WTC11 (cell line): ENCODE data around the gene ACAA1. TPM values are rescaled to one million over a fixed set of nuclear protein-coding genes. Genes with fewer than 3 reads are reported as not detected.

Experiments used
- ATAC-seq: fragments of 200-7000 bp; cut with Tn5 transposase; 2 replicates; pipeline ENCODE4 v1.10.0; 2021; ENCODE audit warnings: mild to moderate bottlenecking, moderate library complexity
- CTCF ChIA-PET: fragments of 300-600 bp; sonication (Branson Sonifier 250); formaldehyde crosslinking; loops from one replicate; lab custom pipeline; 2021; ENCODE audit warnings: antibody characterized with exemption; lab: Charles Lee
- POLR2A ChIA-PET: fragments of 350-600 bp; sonication (Branson Sonifier 250); formaldehyde crosslinking; loops from one replicate; lab custom pipeline; 2021; ENCODE audit warnings: antibody characterized with exemption; lab: Charles Lee
- DNase-seq: peaks from one replicate; pipeline ENCODE4 v3.0.0; 2021; ENCODE audit warnings: low spot score
- H3K27ac Mint-ChIP-seq: 2 replicates; pipeline ENCODE4 v1.8.0; 2021; ENCODE audit warnings: mixed read lengths
- H3K27me3 Mint-ChIP-seq: 2 replicates; pipeline ENCODE4 v1.8.0; 2021; ENCODE audit warnings: low read depth, mild to moderate bottlenecking, moderate library complexity, mixed read lengths
- H3K36me3 Mint-ChIP-seq: 2 replicates; pipeline ENCODE4 v1.8.0; 2021; ENCODE audit warnings: mixed read lengths
- H3K4me1 Mint-ChIP-seq: 2 replicates; pipeline ENCODE4 v1.8.0; 2022; ENCODE audit warnings: mixed read lengths
- H3K4me3 Mint-ChIP-seq: 2 replicates; pipeline ENCODE4 v1.8.0; 2021; ENCODE audit warnings: mild to moderate bottlenecking, moderate library complexity, mixed read lengths
- H3K9me3 Mint-ChIP-seq: 2 replicates; pipeline ENCODE4 v1.8.0; 2021; ENCODE audit warnings: mixed read lengths
- EMX1 ChIP-seq: fragments of 250-450 bp; sonication (Bioruptor Pico); IDR thresholded peaks from 2 replicates; pipeline ENCODE4 v1.8.0; 2021; ENCODE audit warnings: mild to moderate bottlenecking
- ESRRA ChIP-seq: sonication (generic); formaldehyde crosslinking; IDR thresholded peaks from 2 replicates; pipeline ENCODE4 v1.8.1; 2022; ENCODE audit warnings: mild to moderate bottlenecking, missing genetic modification reagents, borderline replicate concordance
- ETV6 ChIP-seq: sonication (generic); formaldehyde crosslinking; IDR thresholded peaks from 2 replicates; pipeline ENCODE4 v1.8.1; 2022; ENCODE audit warnings: mild to moderate bottlenecking, missing genetic modification reagents
- GRHL2 ChIP-seq: fragments of 250-450 bp; sonication (Bioruptor Pico); IDR thresholded peaks from 2 replicates; pipeline ENCODE4 v1.8.0; 2022; ENCODE audit warnings: mild to moderate bottlenecking, moderate library complexity; ENCODE audit not compliant: insufficient replicate concordance, severe bottlenecking
- MYBL2 ChIP-seq: sonication (generic); formaldehyde crosslinking; IDR thresholded peaks from 2 replicates; pipeline ENCODE4 v1.8.1; 2023; ENCODE audit warnings: mild to moderate bottlenecking, moderate library complexity, missing genetic modification reagents
- NFYB ChIP-seq: sonication (generic); formaldehyde crosslinking; conservative IDR thresholded peaks from 2 replicates; pipeline ENCODE4 v1.8.0; 2022; ENCODE audit warnings: low read depth, missing genetic modification reagents
- NR1H2 ChIP-seq: sonication (generic); formaldehyde crosslinking; IDR thresholded peaks from 2 replicates; pipeline ENCODE4 v1.9.0; 2021; ENCODE audit warnings: mild to moderate bottlenecking, moderate library complexity, missing genetic modification reagents
- RORB ChIP-seq: fragments of 250-450 bp; sonication (Bioruptor Pico); IDR thresholded peaks from 2 replicates; pipeline ENCODE4 v1.9.0; 2021; ENCODE audit warnings: mild to moderate bottlenecking
- TCF7 ChIP-seq: sonication (generic); formaldehyde crosslinking; IDR thresholded peaks from 2 replicates; pipeline ENCODE4 v1.8.0; 2022; ENCODE audit warnings: mild to moderate bottlenecking, low read depth, missing genetic modification reagents, moderate library complexity
- TP53 ChIP-seq: sonication (generic); formaldehyde crosslinking; IDR thresholded peaks from 2 replicates; pipeline ENCODE4 v1.8.1; 2023; ENCODE audit warnings: mild to moderate bottlenecking, missing genetic modification reagents
- ZNF219 ChIP-seq: sonication (generic); formaldehyde crosslinking; IDR thresholded peaks from 2 replicates; pipeline ENCODE4 v1.8.0; 2023; ENCODE audit warnings: missing genetic modification reagents, mild to moderate bottlenecking, borderline replicate concordance
- ZNF396 ChIP-seq: fragments of 250-450 bp; sonication (Bioruptor Pico); IDR thresholded peaks from 2 replicates; pipeline ENCODE4 v1.8.0; 2021; ENCODE audit warnings: mild to moderate bottlenecking, moderate library complexity, borderline replicate concordance
- ZNF416 ChIP-seq: fragments of 250-450 bp; sonication (Bioruptor Pico); IDR thresholded peaks from 2 replicates; pipeline ENCODE4 v1.9.0; 2021; ENCODE audit warnings: mild to moderate bottlenecking, inconsistent platforms
- total RNA-seq: library from RNA; stranded (reverse); gene quantifications from 3 replicates; pipeline ENCODE4 v1.2.3, GENCODE V29; 2021
- TF ChIP-seq, protein P1 (sequence below): sonication (generic); formaldehyde crosslinking; IDR thresholded peaks from 2 replicates; pipeline ENCODE4 v1.8.0; 2022; ENCODE audit warnings: mild to moderate bottlenecking, missing genetic modification reagents
- TF ChIP-seq, protein P2 (sequence below): fragments of 250-450 bp; sonication (Bioruptor Pico); IDR thresholded peaks from 2 replicates; pipeline ENCODE4 v2.1.2; 2022; ENCODE audit warnings: mild to moderate bottlenecking, moderate library complexity
- TF ChIP-seq, protein P3 (sequence below): sonication (generic); formaldehyde crosslinking; IDR thresholded peaks from 2 replicates; pipeline ENCODE4 v1.8.0; 2022; ENCODE audit warnings: mild to moderate bottlenecking, missing genetic modification reagents
- TF ChIP-seq, protein P4 (sequence below): sonication (generic); formaldehyde crosslinking; IDR thresholded peaks from 2 replicates; pipeline ENCODE4 v1.8.1; 2022; ENCODE audit warnings: low read depth, missing genetic modification reagents, borderline replicate concordance

ACAA1 gene
- total RNA-seq, 1 experiment from 2014 or later: 46.5 TPM

DNA sequence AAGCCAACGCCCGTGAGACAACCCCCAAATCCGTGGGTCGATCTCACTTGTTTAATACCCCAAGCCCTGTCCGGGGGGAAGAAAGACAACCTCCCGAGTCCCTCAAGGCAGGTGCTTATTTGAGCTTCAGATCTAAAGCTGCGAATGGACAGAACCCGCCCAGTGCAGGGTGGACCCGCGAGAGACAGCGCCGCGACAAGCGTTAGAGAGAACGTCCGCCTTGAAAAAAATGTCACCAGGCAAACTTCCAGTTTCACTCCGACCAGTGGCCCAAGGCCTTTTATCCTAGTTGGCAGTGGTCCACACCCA lies 27.7 kb upstream of the ACAA1 start:
- no peak for DNase-seq
- H3K4me1 Mint-ChIP-seq: peaks cover 23% of the 10 kb centered on the region
- H3K4me3 Mint-ChIP-seq: peak overlapping the region; percentile 92
- ChIA-PET CTCF (interaction anchor here (0.5 to 3.6 kb wide), 9 partner anchors 12 to 835 kb away, joined by 3 to 24 read pairs (median 3); partner anchors contain the start of genes ACAA1, EXOG, MYD88 and SLC22A14), POLR2A (interaction anchor here (1.0 to 2.3 kb wide), 4 partner anchors 24 to 291 kb away, joined by 3 to 31 read pairs (median 4); partner anchors contain the start of gene ACAA1)
- H3K27me3 Mint-ChIP-seq: no peaks in the 10 kb centered on the region
- peaks cover 3% of the 10 kb centered on the region; the same call in 1 of the 2 replicates for H3K36me3 Mint-ChIP-seq
- ATAC-seq: peak; percentile 19
- H3K9me3 Mint-ChIP-seq: no peaks in the 10 kb centered on the region
- TF ChIP-seq GRHL2 (CRISPR knock-in tag): no peak
- TF ChIP-seq ZNF219 (CRISPR knock-in tag): no peak
- H3K27ac Mint-ChIP-seq: peak overlapping the region; percentile 99

DNA sequence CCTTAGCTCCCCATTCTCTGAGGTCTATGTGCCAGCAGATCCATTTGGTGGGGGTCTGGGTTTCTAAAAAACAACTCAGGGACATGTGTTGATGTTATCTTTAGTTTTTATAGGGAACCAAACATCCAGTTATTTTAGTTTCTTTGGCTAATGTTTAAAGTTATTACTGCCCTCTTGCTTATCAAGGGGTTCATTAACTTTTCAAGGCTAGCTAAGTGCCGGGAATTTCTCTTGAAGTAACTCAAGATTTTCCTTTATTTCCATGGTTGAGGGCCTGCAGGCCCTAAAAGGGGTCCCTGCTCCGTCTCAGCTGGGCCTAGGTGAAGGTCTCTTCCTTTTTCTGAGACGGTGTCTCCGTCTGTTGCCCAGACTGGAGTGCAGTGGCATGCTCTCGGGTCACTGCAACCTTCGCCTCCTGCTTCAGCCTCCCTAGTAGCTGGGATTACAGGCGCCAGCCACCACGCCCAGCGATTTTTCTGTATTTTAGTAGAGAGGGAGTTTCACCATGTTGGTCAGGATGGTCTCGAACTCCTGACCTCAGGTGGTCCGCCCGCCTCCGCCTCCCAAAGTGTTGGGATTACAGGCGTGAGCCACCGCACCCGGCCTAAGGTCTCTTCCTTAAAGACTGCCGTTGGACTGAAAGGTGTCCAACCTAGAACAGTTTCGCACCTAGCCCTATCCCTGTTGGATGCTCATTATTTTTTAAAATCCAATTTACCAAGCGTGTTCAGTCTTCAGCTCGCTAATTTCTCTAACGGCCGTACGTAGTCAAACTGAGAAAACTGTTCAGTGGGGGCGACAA lies 27.1 kb upstream of the ACAA1 start:
- DNase-seq (no peak), ATAC-seq (no peak)
- Mint-ChIP-seq H3K36me3 (peaks cover 3% of the 10 kb centered on the region; the same call in 1 of the 2 replicates), H3K4me3 (peak overlapping the region; percentile 92), H3K27me3 (no peaks in the 10 kb centered on the region), H3K27ac (peak overlapping the region; percentile 99), H3K9me3 (no peaks in the 10 kb centered on the region), H3K4me1 (peaks cover 23% of the 10 kb centered on the region)
- no peak for TF ChIP-seq TCF7 (CRISPR knock-in tag)
- no peak for TF ChIP-seq ESRRA
- TF ChIP-seq, protein P1, sequence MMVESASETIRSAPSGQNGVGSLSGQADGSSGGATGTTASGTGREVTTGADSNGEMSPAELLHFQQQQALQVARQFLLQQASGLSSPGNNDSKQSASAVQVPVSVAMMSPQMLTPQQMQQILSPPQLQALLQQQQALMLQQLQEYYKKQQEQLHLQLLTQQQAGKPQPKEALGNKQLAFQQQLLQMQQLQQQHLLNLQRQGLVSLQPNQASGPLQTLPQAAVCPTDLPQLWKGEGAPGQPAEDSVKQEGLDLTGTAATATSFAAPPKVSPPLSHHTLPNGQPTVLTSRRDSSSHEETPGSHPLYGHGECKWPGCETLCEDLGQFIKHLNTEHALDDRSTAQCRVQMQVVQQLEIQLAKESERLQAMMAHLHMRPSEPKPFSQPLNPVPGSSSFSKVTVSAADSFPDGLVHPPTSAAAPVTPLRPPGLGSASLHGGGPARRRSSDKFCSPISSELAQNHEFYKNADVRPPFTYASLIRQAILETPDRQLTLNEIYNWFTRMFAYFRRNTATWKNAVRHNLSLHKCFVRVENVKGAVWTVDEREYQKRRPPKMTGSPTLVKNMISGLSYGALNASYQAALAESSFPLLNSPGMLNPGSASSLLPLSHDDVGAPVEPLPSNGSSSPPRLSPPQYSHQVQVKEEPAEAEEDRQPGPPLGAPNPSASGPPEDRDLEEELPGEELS (CRISPR knock-in tag): no peak
- TF ChIP-seq, protein P2, sequence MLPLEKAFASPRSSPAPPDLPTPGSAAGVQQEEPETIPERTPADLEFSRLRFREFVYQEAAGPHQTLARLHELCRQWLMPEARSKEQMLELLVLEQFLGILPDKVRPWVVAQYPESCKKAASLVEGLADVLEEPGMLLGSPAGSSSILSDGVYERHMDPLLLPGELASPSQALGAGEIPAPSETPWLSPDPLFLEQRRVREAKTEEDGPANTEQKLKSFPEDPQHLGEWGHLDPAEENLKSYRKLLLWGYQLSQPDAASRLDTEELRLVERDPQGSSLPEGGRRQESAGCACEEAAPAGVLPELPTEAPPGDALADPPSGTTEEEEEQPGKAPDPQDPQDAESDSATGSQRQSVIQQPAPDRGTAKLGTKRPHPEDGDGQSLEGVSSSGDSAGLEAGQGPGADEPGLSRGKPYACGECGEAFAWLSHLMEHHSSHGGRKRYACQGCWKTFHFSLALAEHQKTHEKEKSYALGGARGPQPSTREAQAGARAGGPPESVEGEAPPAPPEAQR (CRISPR knock-in tag): no peak
- TF ChIP-seq, protein P3, sequence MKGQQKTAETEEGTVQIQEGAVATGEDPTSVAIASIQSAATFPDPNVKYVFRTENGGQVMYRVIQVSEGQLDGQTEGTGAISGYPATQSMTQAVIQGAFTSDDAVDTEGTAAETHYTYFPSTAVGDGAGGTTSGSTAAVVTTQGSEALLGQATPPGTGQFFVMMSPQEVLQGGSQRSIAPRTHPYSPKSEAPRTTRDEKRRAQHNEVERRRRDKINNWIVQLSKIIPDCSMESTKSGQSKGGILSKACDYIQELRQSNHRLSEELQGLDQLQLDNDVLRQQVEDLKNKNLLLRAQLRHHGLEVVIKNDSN (CRISPR knock-in tag): no peak
- no peak for TF ChIP-seq ZNF396 (CRISPR knock-in tag)
- TF ChIP-seq MYBL2 (CRISPR knock-in tag): no peak
- TF ChIP-seq NR1H2 (CRISPR knock-in tag): no peak
- TF ChIP-seq, protein P4, sequence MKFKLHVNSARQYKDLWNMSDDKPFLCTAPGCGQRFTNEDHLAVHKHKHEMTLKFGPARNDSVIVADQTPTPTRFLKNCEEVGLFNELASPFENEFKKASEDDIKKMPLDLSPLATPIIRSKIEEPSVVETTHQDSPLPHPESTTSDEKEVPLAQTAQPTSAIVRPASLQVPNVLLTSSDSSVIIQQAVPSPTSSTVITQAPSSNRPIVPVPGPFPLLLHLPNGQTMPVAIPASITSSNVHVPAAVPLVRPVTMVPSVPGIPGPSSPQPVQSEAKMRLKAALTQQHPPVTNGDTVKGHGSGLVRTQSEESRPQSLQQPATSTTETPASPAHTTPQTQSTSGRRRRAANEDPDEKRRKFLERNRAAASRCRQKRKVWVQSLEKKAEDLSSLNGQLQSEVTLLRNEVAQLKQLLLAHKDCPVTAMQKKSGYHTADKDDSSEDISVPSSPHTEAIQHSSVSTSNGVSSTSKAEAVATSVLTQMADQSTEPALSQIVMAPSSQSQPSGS (CRISPR knock-in tag): no peak
- no peak for TF ChIP-seq ZNF416 (CRISPR knock-in tag)
- TF ChIP-seq EMX1 (CRISPR knock-in tag): no peak
- no peak for TF ChIP-seq NFYB
- TF ChIP-seq TP53 (CRISPR knock-in tag): no peak
- no peak for TF ChIP-seq ETV6
- no peak for TF ChIP-seq RORB (CRISPR knock-in tag)
- ChIA-PET CTCF (interaction anchor here (1.0 to 3.6 kb wide), 10 partner anchors 10 to 836 kb away, joined by 3 to 24 read pairs (median 4); partner anchors contain the start of genes ACAA1, MYD88, SLC22A14 and XYLB), POLR2A (interaction anchor here (1.0 to 2.3 kb wide), 4 partner anchors 23 to 292 kb away, joined by 3 to 31 read pairs (median 4); partner anchors contain the start of gene ACAA1)
